ENCODE results near the gene RIPK1.
"Not testable (repeated sequence)": the region's sequence is repeated elsewhere in the genome, so short reads cannot be mapped to it uniquely, and the experiment has no call there.

RIPK1 gene

GRCh38 chr6:3061501-3061941, 6.8 kb upstream of the RIPK1 start:
- 100% methylated on average over 1 of the region's 5 CpGs; no CpG with 5 or more reads in 1 of the 2 experiments for WGBS, 2 experiments (ENCODE audit: insufficient coverage in 2 of 2)
- Histone ChIP-seq H3K36me3 (ENCODE audit: control insufficient read depth, insufficient read depth, low read length) (no peaks in the 10 kb centered on the region), H3K27ac (ENCODE audit: low read depth, low read length, severe bottlenecking) (no peak overlapping the region), H3K4me1 (ENCODE audit: control insufficient read depth, insufficient read depth, low read length, poor library complexity, severe bottlenecking) (no peaks in the 10 kb centered on the region), H3K4me3 (ENCODE audit: extremely low read depth, insufficient read depth, low read length, poor library complexity, severe bottlenecking) (no peak overlapping the region), H3K9me3 (ENCODE audit: control insufficient read depth, low read length) (no peaks in the 10 kb centered on the region)

GRCh38 chr6:3063340-3063732, 5.0 kb upstream of the RIPK1 start:
- H3K36me3 ChIP-seq (ENCODE audit: control insufficient read depth, insufficient read depth, low read length): not testable (repeated sequence)

GRCh38 chr6:3063733-3064700, 4.3 kb upstream of the RIPK1 start:
- Histone ChIP-seq H3K4me1 (ENCODE audit: control insufficient read depth, insufficient read depth, low read length, poor library complexity, severe bottlenecking) (no peaks in the 10 kb centered on the region), H3K36me3 (ENCODE audit: control insufficient read depth, insufficient read depth, low read length) (no peaks in the 10 kb centered on the region), H3K4me3 (ENCODE audit: extremely low read depth, insufficient read depth, low read length, poor library complexity, severe bottlenecking) (peak overlapping the region; percentile 73), H3K27ac (ENCODE audit: low read depth, low read length, severe bottlenecking) (peak overlapping the region; percentile 10), H3K9me3 (ENCODE audit: control insufficient read depth, low read length) (peaks cover 6% of the 10 kb centered on the region)
- 1% methylated on average over 71 to 74 of the region's 85 CpGs for WGBS, 2 experiments (ENCODE audit: insufficient coverage in 2 of 2)

More at GRCh38 chr6:3063340-3063732, 5.0 kb upstream of the RIPK1 start:
- H3K4me3 ChIP-seq (ENCODE audit: extremely low read depth, insufficient read depth, low read length, poor library complexity, severe bottlenecking): peak overlapping the region; percentile 73
- 40% methylated on average over 1 of the region's 19 CpGs; no CpG with 5 or more reads in 1 of the 2 experiments for WGBS, 2 experiments (ENCODE audit: insufficient coverage in 2 of 2)
- H3K27ac ChIP-seq (ENCODE audit: low read depth, low read length, severe bottlenecking); H3K4me1 ChIP-seq (ENCODE audit: control insufficient read depth, insufficient read depth, low read length, poor library complexity, severe bottlenecking); H3K9me3 ChIP-seq (ENCODE audit: control insufficient read depth, low read length): not testable (repeated sequence)

GRCh38 chr6:3071568-3071967, 3.3 kb downstream of the RIPK1 start:
- H3K27ac ChIP-seq (ENCODE audit: low read depth, low read length, severe bottlenecking): no peak overlapping the region
- no CpG with 5 or more reads among the region's 2 CpGs for WGBS, 2 experiments (ENCODE audit: insufficient coverage in 2 of 2)

GRCh38 chr6:3072798-3073197, 4.5 kb downstream of the RIPK1 start:
- Histone ChIP-seq H3K4me3 (ENCODE audit: extremely low read depth, insufficient read depth, low read length, poor library complexity, severe bottlenecking) (no peak overlapping the region), H3K9me3 (ENCODE audit: control insufficient read depth, low read length) (no peaks in the 10 kb centered on the region), H3K36me3 (ENCODE audit: control insufficient read depth, insufficient read depth, low read length) (peaks cover 29% of the 10 kb centered on the region), H3K27ac (ENCODE audit: low read depth, low read length, severe bottlenecking) (no peak overlapping the region), H3K4me1 (ENCODE audit: control insufficient read depth, insufficient read depth, low read length, poor library complexity, severe bottlenecking) (peaks cover 7% of the 10 kb centered on the region)
- WGBS, 2 experiments (ENCODE audit: insufficient coverage in 2 of 2): 100% methylated on average over 1 of the region's 7 CpGs

More at GRCh38 chr6:3071568-3071967, 3.3 kb downstream of the RIPK1 start:
- H3K9me3 ChIP-seq (ENCODE audit: control insufficient read depth, low read length): peaks cover 6% of the 10 kb centered on the region
- H3K36me3 ChIP-seq (ENCODE audit: control insufficient read depth, insufficient read depth, low read length): peaks cover 17% of the 10 kb centered on the region
- H3K4me1 ChIP-seq (ENCODE audit: control insufficient read depth, insufficient read depth, low read length, poor library complexity, severe bottlenecking): peaks cover 7% of the 10 kb centered on the region
- H3K4me3 ChIP-seq (ENCODE audit: extremely low read depth, insufficient read depth, low read length, poor library complexity, severe bottlenecking): no peak overlapping the region

- Histone ChIP-seq H3K4me1 (ENCODE audit: control insufficient read depth, insufficient read depth, low read length, poor library complexity, severe bottlenecking) (peaks cover 7% of the 10 kb centered on the region), H3K4me3 (ENCODE audit: extremely low read depth, insufficient read depth, low read length, poor library complexity, severe bottlenecking) (no peak overlapping the region), H3K27ac (ENCODE audit: low read depth, low read length, severe bottlenecking) (no peak overlapping the region), H3K36me3 (ENCODE audit: control insufficient read depth, insufficient read depth, low read length) (peaks cover 35% of the 10 kb centered on the region), H3K9me3 (ENCODE audit: control insufficient read depth, low read length) (no peaks in the 10 kb centered on the region)
- 90 to 92% methylated on average over 7 to 8 of the region's 11 CpGs for WGBS, 2 experiments (ENCODE audit: insufficient coverage in 2 of 2)
Observed at GRCh38 chr6:3073382-3073781, 5.1 kb downstream of the RIPK1 start.

- peaks cover 58% of the 10 kb centered on the region for H3K36me3 ChIP-seq (ENCODE audit: control insufficient read depth, insufficient read depth, low read length)
- 61 to 69% methylated on average over 2 to 4 of the region's 4 CpGs for WGBS, 2 experiments (ENCODE audit: insufficient coverage in 2 of 2)
- H3K27ac ChIP-seq (ENCODE audit: low read depth, low read length, severe bottlenecking): no peak overlapping the region
- H3K9me3 ChIP-seq (ENCODE audit: control insufficient read depth, low read length): no peaks in the 10 kb centered on the region
- H3K4me1 ChIP-seq (ENCODE audit: control insufficient read depth, insufficient read depth, low read length, poor library complexity, severe bottlenecking): peaks cover 7% of the 10 kb centered on the region
- H3K4me3 ChIP-seq (ENCODE audit: extremely low read depth, insufficient read depth, low read length, poor library complexity, severe bottlenecking): no peak overlapping the region
Observed at GRCh38 chr6:3075772-3076113, 7.4 kb downstream of the RIPK1 start.

GRCh38 chr6:3076320-3076719, 8.0 kb downstream of the RIPK1 start:
- WGBS, 2 experiments (ENCODE audit: insufficient coverage in 2 of 2): 75% methylated on average over 1 of the region's 3 CpGs; no CpG with 5 or more reads in 1 of the 2 experiments
- Histone ChIP-seq H3K9me3 (ENCODE audit: control insufficient read depth, low read length) (no peaks in the 10 kb centered on the region), H3K4me1 (ENCODE audit: control insufficient read depth, insufficient read depth, low read length, poor library complexity, severe bottlenecking) (peaks cover 7% of the 10 kb centered on the region), H3K36me3 (ENCODE audit: control insufficient read depth, insufficient read depth, low read length) (peaks cover 64% of the 10 kb centered on the region), H3K4me3 (ENCODE audit: extremely low read depth, insufficient read depth, low read length, poor library complexity, severe bottlenecking) (no peak overlapping the region), H3K27ac (ENCODE audit: low read depth, low read length, severe bottlenecking) (no peak overlapping the region)

- WGBS, 2 experiments (ENCODE audit: insufficient coverage in 2 of 2): 95 to 100% methylated on average over 6 to 7 of the region's 9 CpGs
- Histone ChIP-seq H3K9me3 (ENCODE audit: control insufficient read depth, low read length) (no peaks in the 10 kb centered on the region), H3K4me1 (ENCODE audit: control insufficient read depth, insufficient read depth, low read length, poor library complexity, severe bottlenecking) (peaks cover 7% of the 10 kb centered on the region), H3K4me3 (ENCODE audit: extremely low read depth, insufficient read depth, low read length, poor library complexity, severe bottlenecking) (no peak overlapping the region), H3K27ac (ENCODE audit: low read depth, low read length, severe bottlenecking) (no peak overlapping the region), H3K36me3 (ENCODE audit: control insufficient read depth, insufficient read depth, low read length) (peaks cover 68% of the 10 kb centered on the region)
Observed at GRCh38 chr6:3077430-3077829, 9.1 kb downstream of the RIPK1 start.

- not testable (repeated sequence) for H3K9me3 ChIP-seq (ENCODE audit: control insufficient read depth, low read length); H3K4me3 ChIP-seq (ENCODE audit: extremely low read depth, insufficient read depth, low read length, poor library complexity, severe bottlenecking); H3K4me1 ChIP-seq (ENCODE audit: control insufficient read depth, insufficient read depth, low read length, poor library complexity, severe bottlenecking); H3K27ac ChIP-seq (ENCODE audit: low read depth, low read length, severe bottlenecking)
- 94 to 97% methylated on average over 4 to 6 of the region's 8 CpGs for WGBS, 2 experiments (ENCODE audit: insufficient coverage in 2 of 2)
- peaks cover 73% of the 10 kb centered on the region for H3K36me3 ChIP-seq (ENCODE audit: control insufficient read depth, insufficient read depth, low read length)
Observed at GRCh38 chr6:3078952-3079351, 10.7 kb downstream of the RIPK1 start.

- Histone ChIP-seq H3K4me3 (ENCODE audit: extremely low read depth, insufficient read depth, low read length, poor library complexity, severe bottlenecking) (no peak overlapping the region), H3K9me3 (ENCODE audit: control insufficient read depth, low read length) (no peaks in the 10 kb centered on the region), H3K36me3 (ENCODE audit: control insufficient read depth, insufficient read depth, low read length) (peaks cover 79% of the 10 kb centered on the region), H3K4me1 (ENCODE audit: control insufficient read depth, insufficient read depth, low read length, poor library complexity, severe bottlenecking) (peaks cover 7% of the 10 kb centered on the region), H3K27ac (ENCODE audit: low read depth, low read length, severe bottlenecking) (no peak overlapping the region)
- WGBS, 2 experiments (ENCODE audit: insufficient coverage in 2 of 2): no CpG with 5 or more reads among the region's 1 CpG
Observed at GRCh38 chr6:3079682-3080081, 11.4 kb downstream of the RIPK1 start.

Measured in mesodermal cell (in vitro differentiated cells).